ENCODE results near the gene CFC1B. TPM values are rescaled to one million over a fixed set of nuclear protein-coding genes. Genes with fewer than 3 reads are reported as not detected.
"Not testable (repeated sequence)": the region's sequence is repeated elsewhere in the genome, so short reads cannot be mapped to it uniquely, and the experiment has no call there.

CFC1B gene
- total RNA-seq, 4 donors from 2014 or later, result not detected

- H3K9me3 ChIP-seq; H3K36me3 ChIP-seq; H3K4me1 ChIP-seq; intact Hi-C loops (cut with DNase I); H3K27me3 ChIP-seq; H3K4me3 ChIP-seq; H3K27ac ChIP-seq (replicated peaks in 1 of 4); DNase-seq (ENCODE audit: extremely low spot score): not testable (repeated sequence)
- no CpG with 5 or more reads among the region's 4 CpGs for WGBS
Observed at GRCh38 chr2:130577559-130577958, 56.5 kb downstream of the CFC1B start.

Small RNA genes within 50 kb of the gene (small RNA-seq; reads per million reads assigned to genes)
- gene RF00017 (0 reads per million in 3 donors), gene RNU6-473P (0 reads per million in 3 donors)

Other genes starting within 250 kb of the CFC1B start
- gene IMP4, start 178.3 kb upstream of the CFC1B start, total RNA-seq, result 100 to 1,000 TPM in 3 of 4 donors, 10 to 100 TPM in 1; 94.7 to 139 (median 114) TPM
- 10 to 100 TPM; 36.6 to 60.2 (median 50.3) TPM for gene PTPN18, start 165.2 kb upstream of the CFC1B start, total RNA-seq
- gene POTEI, start 11.9 kb upstream of the CFC1B start, total RNA-seq, result not detected
- gene CFC1, start 78.4 kb downstream of the CFC1B start, total RNA-seq, result not detected
- gene POTEJ, start 90.2 kb downstream of the CFC1B start, total RNA-seq, result not detected
- not detected for gene GPR148, start 207.8 kb downstream of the CFC1B start, total RNA-seq
- gene AMER3, start 234.3 kb downstream of the CFC1B start, total RNA-seq, result under 1 TPM in 1 of 4 donors, not detected in 3; 0.06 TPM